ENCODE measurements around the gene ASTN2. TPM values are rescaled to one million over a fixed set of nuclear protein-coding genes. Genes with fewer than 3 reads are reported as not detected.

The ASTN2 gene
- total and polyA plus RNA-seq, 2 experiments from 2014 or later = 5.6 to 7.7 TPM

GRCh38 chr9:116774421-116775180 lies 640.3 kb downstream of the ASTN2 start:
- DNase-seq (ENCODE audit: low read depth in 1 of 2, low spot score in 1 of 2) = no peak
- no peaks in the 10 kb centered on the region for H3K27me3 ChIP-seq
- no peak overlapping the region for H3K27ac ChIP-seq
- no peaks in the 10 kb centered on the region for H3K4me1 ChIP-seq (ENCODE audit: low read depth)
- H3K9me3 ChIP-seq (ENCODE audit: low read depth) = no peaks in the 10 kb centered on the region
- no peaks in the 10 kb centered on the region for H3K36me3 ChIP-seq
- TF ChIP-seq, protein P1, sequence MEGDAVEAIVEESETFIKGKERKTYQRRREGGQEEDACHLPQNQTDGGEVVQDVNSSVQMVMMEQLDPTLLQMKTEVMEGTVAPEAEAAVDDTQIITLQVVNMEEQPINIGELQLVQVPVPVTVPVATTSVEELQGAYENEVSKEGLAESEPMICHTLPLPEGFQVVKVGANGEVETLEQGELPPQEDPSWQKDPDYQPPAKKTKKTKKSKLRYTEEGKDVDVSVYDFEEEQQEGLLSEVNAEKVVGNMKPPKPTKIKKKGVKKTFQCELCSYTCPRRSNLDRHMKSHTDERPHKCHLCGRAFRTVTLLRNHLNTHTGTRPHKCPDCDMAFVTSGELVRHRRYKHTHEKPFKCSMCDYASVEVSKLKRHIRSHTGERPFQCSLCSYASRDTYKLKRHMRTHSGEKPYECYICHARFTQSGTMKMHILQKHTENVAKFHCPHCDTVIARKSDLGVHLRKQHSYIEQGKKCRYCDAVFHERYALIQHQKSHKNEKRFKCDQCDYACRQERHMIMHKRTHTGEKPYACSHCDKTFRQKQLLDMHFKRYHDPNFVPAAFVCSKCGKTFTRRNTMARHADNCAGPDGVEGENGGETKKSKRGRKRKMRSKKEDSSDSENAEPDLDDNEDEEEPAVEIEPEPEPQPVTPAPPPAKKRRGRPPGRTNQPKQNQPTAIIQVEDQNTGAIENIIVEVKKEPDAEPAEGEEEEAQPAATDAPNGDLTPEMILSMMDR (IDR thresholded peaks at IDR 0.05; ENCODE audit: low read depth, low read length) = no peak
- no peak overlapping the region for H3K4me3 ChIP-seq

- no peaks in the 10 kb centered on the region for H3K9me3 ChIP-seq (ENCODE audit: low read depth)
- TF ChIP-seq, protein P1 (IDR thresholded peaks at IDR 0.05; ENCODE audit: low read depth, low read length) = no peak
- no peak overlapping the region for H3K4me3 ChIP-seq
- H3K36me3 ChIP-seq = no peaks in the 10 kb centered on the region
- H3K4me1 ChIP-seq (ENCODE audit: low read depth) = no peaks in the 10 kb centered on the region
- H3K27ac ChIP-seq = no peak overlapping the region
- DNase-seq (ENCODE audit: low read depth in 1 of 2, low spot score in 1 of 2) = peak in 1 of 2 donors; percentile 37
- no peaks in the 10 kb centered on the region for H3K27me3 ChIP-seq
Measured at GRCh38 chr9:116767219-116767618, 647.6 kb downstream of the ASTN2 start.

GRCh38 chr9:116765011-116765410 lies 649.8 kb downstream of the ASTN2 start:
- no peaks in the 10 kb centered on the region for H3K9me3 ChIP-seq (ENCODE audit: low read depth)
- DNase-seq (ENCODE audit: low read depth in 1 of 2, low spot score in 1 of 2) = no peak
- no peak overlapping the region for H3K4me3 ChIP-seq
- no peaks in the 10 kb centered on the region for H3K27me3 ChIP-seq
- no peaks in the 10 kb centered on the region for H3K36me3 ChIP-seq
- no peaks in the 10 kb centered on the region for H3K4me1 ChIP-seq (ENCODE audit: low read depth)
- H3K27ac ChIP-seq = no peak overlapping the region
- TF ChIP-seq, protein P1 (IDR thresholded peaks at IDR 0.05; ENCODE audit: low read depth, low read length) = no peak

- Histone ChIP-seq H3K27me3 (no peaks in the 10 kb centered on the region), H3K4me1 (ENCODE audit: low read depth) (no peaks in the 10 kb centered on the region), H3K4me3 (no peak overlapping the region), H3K27ac (no peak overlapping the region), H3K36me3 (no peaks in the 10 kb centered on the region), H3K9me3 (ENCODE audit: low read depth) (no peaks in the 10 kb centered on the region)
- TF ChIP-seq, protein P1 (IDR thresholded peaks at IDR 0.05; ENCODE audit: low read depth, low read length) = no peak
- no peak for DNase-seq (ENCODE audit: low read depth in 1 of 2, low spot score in 1 of 2)
Measured at GRCh38 chr9:116763770-116764169, 651.1 kb downstream of the ASTN2 start.

DNA sequence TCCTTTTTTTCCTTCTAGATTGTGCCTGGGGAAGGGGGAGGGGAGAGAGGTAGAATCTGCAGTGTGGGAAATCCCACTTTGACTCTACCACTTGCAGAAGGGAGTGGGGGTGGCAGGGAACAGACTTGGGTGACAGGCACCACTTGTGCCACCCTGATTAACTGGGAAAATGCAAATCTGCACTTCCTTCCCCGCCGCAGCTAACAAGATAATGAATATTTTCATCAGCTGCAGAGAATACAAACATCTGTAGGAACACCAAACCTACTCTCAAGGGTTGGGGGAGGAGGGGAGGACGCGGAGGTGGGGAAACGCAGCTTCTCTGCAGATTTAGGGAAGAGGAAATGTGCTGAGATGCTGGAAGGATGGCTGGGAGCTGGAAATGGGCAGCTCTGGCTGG lies 654.2 kb downstream of the ASTN2 start:
- Histone ChIP-seq H3K4me3 (no peak overlapping the region), H3K27me3 (no peaks in the 10 kb centered on the region), H3K4me1 (ENCODE audit: low read depth) (no peaks in the 10 kb centered on the region), H3K27ac (no peak overlapping the region), H3K36me3 (no peaks in the 10 kb centered on the region), H3K9me3 (ENCODE audit: low read depth) (no peaks in the 10 kb centered on the region)
- no peak for DNase-seq (ENCODE audit: low read depth in 1 of 2, low spot score in 1 of 2)
- TF ChIP-seq, protein P1 (IDR thresholded peaks at IDR 0.05; ENCODE audit: low read depth, low read length) = no peak
